ENCODE measurements around the gene TF.
"Not testable (repeated sequence)": the region's sequence is repeated elsewhere in the genome, so short reads cannot be mapped to it uniquely, and the experiment has no call there.

Gene TF

GRCh38 chr3:133765256-133765655 lies 19.1 kb downstream of the TF start:
- DNase-seq (ENCODE audit: low spot score), result no peak

DNA sequence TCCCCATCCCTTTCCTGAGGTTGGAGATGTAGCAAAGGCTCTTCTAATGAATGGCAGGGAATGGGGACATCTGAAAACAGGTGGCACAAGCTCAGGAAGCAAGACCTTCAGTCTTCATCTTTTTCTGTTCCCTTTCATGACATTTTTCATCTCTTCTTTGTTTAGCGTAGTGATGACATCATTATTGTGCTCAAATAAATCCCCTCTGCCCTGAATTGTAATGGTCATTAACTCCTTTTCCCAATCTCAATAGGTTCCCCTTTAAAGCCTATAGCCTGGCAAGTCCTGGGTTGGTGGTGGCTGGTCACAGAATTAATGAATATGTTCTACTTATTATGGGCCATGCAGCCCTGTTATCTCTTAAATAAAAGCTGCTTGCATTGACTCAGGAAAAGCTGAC lies 21.4 kb downstream of the TF start:
- DNase-seq (ENCODE audit: low spot score), result no peak

- no peak for DNase-seq (ENCODE audit: low spot score)
Observed at GRCh38 chr3:133769536-133769935, 23.3 kb downstream of the TF start.

DNA sequence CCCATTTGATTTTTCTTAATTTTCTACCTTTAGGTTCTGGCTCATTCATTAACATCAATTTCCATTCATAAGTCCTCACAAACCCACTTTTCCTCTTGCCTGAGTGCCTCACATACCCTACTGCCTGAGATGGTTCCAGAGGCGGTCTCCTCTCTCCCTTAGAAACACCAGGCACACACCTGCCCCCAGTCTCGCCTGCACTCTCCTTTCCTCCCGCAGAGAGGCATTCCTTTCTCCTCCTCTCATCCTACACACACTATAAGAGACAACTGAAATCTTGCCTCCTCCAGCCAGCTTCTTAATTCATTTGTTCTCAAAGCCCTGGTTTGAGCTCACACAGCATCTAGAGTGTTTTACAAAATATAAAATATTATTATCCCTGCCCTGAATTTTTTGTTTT lies 27.5 kb downstream of the TF start:
- DNase-seq (ENCODE audit: low spot score), result no peak

- DNase-seq (ENCODE audit: low spot score), result no peak
Observed at GRCh38 chr3:133775309-133775708, 29.1 kb downstream of the TF start.

DNA sequence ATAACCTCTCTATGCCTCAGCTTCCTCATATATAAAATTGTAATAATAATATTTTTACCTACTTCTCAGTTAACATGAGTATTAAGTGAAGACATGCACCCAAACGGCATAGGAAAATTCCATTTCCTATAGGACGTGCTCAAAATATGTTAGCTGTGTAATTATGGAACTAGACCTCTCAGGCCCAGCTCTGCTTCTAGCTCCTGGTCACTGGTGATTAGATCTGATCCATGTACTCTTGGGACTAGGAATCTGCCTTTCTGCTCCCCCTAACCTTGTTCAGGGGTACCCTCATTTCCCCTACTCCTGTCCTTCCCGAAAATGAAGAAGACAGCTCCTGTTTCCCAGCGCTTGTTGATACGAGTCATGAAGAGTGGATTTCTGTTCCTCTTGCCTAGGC lies 29.6 kb downstream of the TF start:
- DNase-seq (ENCODE audit: low spot score), result no peak

DNA sequence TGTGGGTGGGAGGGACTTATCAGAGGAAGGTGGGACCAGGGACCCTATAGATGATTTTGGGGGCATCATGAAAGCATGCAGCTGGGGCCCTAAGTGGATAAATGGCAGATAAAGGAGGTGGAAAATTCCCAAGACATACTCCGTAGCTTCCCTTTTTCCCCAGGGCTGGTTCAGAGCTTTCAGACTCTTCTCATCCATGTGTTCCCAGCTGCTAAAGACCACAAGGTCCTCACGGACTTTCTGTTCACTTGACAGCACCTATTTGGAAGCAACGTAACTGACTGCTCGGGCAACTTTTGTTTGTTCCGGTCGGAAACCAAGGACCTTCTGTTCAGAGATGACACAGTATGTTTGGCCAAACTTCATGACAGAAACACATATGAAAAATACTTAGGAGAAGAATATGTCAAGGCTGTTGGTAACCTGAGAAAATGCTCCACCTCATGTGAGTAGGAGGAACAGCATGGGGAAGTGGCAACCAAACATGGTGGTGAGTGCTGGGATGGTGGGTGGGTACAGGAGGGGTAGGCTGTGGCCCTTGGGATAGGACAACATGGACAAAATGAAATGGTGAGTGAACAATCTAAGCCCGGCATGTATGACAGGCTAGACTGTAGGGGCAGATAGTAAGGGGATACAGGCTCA lies 30.7 kb downstream of the TF start:
- DNase-seq (ENCODE audit: low spot score), result no peak

- no peak for DNase-seq (ENCODE audit: low spot score)
Observed at GRCh38 chr3:133777807-133778568, 31.8 kb downstream of the TF start.

DNA sequence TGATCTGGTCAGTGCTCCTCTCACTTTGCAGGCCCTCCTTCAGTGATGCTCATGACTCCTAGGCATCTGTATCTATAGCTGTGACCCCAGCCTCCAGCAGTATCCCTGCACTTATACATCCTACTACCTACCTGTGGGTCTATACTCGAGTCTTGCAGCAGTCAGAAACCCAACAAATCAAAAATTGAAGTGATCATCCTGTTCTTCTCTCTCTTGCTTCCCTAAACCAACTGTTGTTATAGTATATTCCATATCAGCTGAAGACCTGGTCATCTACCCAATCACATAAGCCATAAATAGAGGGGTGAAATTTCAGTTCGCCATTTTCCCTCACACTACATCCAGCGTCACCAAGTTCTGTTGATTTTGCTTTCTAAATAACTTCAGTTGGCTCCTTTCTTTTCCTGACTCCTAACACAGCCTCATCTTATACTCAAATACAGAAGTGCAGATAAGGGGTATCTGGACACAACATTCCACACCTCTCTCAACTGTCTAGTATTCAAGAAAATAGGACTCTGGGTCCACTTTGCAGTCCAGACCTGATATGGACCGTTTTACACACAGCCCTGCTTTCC lies 33.5 kb downstream of the TF start:
- no peak for DNase-seq (ENCODE audit: low spot score)

GRCh38 chr3:133780756-133781155 lies 34.6 kb downstream of the TF start:
- not testable (repeated sequence) for DNase-seq (ENCODE audit: low spot score)

DNA sequence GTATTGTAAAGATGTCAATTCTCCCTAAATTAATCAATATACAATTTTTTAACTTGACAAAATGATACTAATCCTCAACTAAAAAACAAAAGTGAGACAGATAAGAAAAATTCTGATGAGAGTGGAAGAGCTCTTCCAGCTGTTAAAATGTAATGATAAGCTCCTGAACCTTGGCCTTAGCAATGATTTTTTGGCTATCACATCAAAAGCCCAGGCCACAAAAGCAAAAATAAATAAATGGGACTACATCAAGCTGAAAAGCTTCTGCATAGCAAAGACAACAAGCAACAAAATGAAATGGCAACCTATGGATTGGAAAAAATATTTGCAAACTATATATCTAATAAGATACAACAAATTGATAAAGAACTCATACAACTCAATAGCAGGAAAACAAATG lies 35.4 kb downstream of the TF start:
- DNase-seq (ENCODE audit: low spot score), result no peak

DNA sequence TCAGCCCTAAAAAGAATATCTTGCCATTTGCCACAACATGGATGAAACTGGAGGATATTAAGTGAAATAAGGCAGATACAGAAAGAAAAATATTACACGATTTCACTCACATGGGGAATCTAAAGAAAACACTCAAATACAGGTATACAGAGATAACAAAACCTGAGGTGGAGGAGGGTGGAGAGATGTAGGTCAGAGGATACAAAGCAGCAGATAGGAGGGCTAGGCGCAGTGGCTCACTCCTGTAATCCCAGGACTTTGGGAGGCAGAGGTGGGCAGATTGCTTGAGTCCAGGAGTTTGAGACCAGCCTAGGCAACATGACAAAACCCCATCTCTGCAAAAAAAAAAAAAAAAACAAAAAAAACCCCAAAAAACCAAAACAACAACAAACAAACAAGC lies 36.3 kb downstream of the TF start:
- DNase-seq (ENCODE audit: low spot score), result no peak

GRCh38 chr3:133783762-133784161 lies 37.6 kb downstream of the TF start:
- DNase-seq (ENCODE audit: low spot score), result no peak

GRCh38 chr3:133788024-133788423 lies 41.8 kb downstream of the TF start:
- DNase-seq (ENCODE audit: low spot score), result no peak

DNA sequence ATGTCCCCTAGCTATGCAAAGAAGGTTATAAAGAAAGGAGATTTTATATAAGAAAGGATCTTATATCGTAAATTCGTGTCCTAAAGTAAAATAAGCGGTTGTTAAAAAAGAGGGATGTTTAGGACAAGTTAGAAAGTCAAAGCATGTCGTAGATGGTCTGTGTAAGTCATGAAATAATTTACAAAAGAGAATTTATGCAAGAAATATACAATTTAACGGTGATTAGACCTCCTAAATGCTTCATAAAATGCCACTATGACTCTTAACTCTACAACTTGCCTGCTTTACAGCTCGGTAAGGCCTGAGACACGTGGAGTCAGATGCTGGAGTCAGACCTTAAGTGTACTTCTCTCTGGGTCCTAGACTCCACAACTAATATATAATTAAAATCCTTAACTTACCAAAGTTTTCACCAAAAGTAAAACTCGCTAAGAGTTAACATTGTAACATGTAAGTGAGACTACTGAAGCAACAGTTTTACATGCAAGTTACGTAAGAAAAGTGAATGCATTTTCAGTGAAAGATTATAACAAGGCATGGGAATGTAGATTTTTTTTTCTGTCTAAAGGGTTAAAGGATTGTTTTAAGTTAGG lies 46.1 kb downstream of the TF start:
- DNase-seq (ENCODE audit: low spot score), result no peak

DNA sequence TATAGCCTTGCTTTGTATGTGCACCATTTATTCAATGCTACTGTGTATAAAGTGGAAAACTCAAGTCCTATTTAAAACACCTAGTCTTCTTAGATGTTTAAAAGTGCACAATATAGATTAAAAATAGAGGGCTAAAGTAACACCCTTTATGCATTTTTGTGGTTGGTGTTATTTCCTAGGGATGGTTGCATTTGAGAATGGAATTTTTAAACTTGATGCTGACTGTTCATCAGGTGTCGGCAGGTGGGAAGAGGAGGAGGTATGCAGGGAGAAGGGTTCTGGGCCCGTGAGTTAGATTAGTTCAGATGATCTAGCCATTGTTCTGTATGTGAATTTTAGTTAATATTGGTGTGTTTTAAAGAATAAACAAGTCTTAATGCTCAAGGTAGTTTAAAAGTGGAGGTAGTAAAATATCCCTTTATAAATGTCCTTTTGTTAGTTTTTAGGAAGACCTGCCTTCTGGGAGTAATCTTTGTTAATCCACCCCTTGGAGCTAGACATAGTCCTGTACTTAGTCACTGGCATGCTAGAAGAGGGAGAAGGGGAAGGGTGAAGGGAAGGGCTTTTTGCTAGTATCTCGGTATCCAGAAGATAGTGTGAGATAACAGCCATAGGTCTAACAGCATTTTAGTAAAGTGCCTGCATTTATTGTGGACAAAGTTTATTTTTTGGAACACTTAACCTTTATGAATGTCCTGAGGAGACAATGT lies 51.4 kb downstream of the TF start:
- DNase-seq (ENCODE audit: low spot score), result no peak

DNA sequence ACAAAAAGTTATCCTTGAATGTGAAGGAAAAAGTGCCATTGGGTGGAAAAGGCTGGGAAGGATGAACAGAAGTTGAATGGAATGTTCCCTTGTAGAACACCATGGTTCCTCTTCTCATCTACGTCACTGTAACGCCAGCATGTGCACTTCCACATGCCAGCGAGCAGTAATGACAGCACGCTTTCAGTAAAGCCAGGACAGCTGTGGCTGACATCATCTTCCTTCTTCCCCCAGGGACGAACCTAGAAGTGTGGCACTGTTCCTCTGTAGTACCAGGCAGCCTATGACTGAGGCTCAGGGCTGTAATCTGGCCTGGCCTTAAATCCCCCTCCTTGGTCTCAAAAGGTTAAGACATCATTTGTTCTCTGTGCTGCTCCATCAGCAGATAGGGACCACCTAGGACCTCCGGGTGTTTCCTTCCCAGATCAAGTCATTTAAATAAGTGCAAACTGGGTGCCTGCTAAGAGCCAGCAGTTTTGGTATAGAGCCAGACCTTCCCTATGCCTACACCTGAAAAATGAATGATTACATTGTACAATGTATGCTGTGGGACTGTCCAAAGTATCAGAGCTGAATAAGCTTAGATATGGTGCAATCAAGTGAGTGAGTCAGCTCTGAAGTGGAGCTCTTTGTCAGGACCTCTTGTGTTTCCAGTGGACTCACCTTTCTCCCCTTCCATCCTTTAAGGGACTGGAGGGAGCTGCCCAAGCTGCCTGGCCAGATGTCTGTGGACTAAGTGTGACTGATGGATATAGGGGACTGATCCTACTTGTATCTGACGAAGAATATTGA lies 53.8 kb downstream of the TF start:
- no peak for DNase-seq (ENCODE audit: low spot score)

GRCh38 chr3:133803469-133803868 lies 57.3 kb downstream of the TF start:
- no peak for DNase-seq (ENCODE audit: low spot score)

- no peak for DNase-seq (ENCODE audit: low spot score)
Observed at GRCh38 chr3:133804896-133805295, 58.7 kb downstream of the TF start.

DNA sequence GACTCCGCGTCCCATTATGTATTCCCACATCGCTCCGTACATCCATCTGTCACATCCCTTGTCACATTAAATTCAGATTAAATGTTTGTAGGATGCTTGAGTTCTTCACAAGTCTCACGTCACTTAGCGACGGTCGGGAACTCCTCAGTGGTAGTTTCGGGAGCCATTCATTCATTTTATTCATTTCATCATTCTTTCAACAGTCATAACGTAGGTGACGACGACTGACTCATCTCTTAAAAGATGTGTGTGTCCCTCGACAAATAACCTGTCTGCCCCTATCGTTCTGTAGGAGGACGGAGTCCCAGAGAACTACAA lies 59.1 kb downstream of the TF start:
- no peak for DNase-seq (ENCODE audit: low spot score)

DNA sequence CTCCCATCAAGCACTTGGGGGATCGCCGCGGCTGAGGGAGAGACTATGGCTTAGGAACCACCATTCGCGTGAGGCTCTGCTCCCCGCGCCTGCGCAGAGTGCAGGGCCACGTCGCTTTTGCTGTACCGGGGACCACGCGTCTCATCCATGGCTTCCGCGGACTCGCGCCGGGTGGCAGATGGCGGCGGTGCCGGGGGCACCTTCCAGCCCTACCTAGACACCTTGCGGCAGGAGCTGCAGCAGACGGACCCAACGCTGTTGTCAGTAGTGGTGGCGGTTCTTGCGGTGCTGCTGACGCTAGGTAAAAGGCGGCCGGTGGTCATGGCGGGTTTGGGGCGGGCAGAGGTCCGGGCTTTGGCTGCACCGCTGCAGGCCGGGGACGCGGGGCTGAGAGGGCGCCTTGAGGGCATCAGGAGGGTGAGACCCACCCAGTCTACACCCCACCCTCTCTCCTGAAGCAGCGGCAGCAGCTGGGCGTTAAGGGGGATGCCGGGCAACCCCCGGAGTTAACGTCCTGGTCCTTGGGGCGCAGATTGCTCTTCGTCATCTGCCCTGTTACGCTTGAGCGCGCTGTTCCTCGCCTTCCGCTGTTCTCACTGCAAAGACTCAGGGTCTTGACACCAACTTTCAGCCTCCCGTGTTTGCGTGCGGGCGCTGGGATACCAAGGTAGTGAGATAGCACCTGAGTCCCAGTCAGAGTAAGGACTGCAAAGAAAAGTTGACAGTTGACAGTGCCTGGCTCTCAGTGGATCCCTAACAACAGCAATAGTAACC lies 59.7 kb downstream of the TF start, which contains the start of gene SRPRB:
TSS of gene SRPRB (plus strand) at position 114 of the 774 bp plus-strand sequence. CDS start at position 148, 34 bp downstream.
- peak; percentile 95 for DNase-seq (ENCODE audit: low spot score)
